ENCODE data around the gene C13orf46.
"Not testable (repeated sequence)": the region's sequence is repeated elsewhere in the genome, so short reads cannot be mapped to it uniquely, and the experiment has no call there.

Gene C13orf46

GRCh38 chr13:113973218-113974164 is at the start of gene C13orf46:
TSS of gene C13orf46 (minus strand) at chr13:113974076. CDS start at chr13:113973997, 79 bp downstream.
- Mint-ChIP-seq H3K4me1 (peaks cover 5% of the 10 kb centered on the region), H3K4me3 (no peak within 1 kb of the TSS), H3K27ac (no peak within 1 kb of the TSS), H3K36me3 (peaks cover 75% of the 10 kb centered on the region), H3K9me3 (no peaks in the 10 kb centered on the region)
- DNase-seq (ENCODE audit: low spot score in 2 of 2): no peak
- no peak for ATAC-seq

- Mint-ChIP-seq H3K36me3 (peaks cover 80% of the 10 kb centered on the region), H3K4me1 (peaks cover 4% of the 10 kb centered on the region), H3K27ac (no peak overlapping the region), H3K9me3 (no peaks in the 10 kb centered on the region), H3K4me3 (no peak overlapping the region)
- DNase-seq (ENCODE audit: low spot score in 2 of 2) (no peak), ATAC-seq (no peak)
Observed at GRCh38 chr13:114022876-114023275, 49.0 kb upstream of the C13orf46 start.

- DNase-seq (ENCODE audit: low spot score in 2 of 2) (no peak), ATAC-seq (no peak)
- Mint-ChIP-seq H3K27ac (no peak overlapping the region), H3K4me1 (peaks cover 4% of the 10 kb centered on the region), H3K4me3 (no peak overlapping the region), H3K36me3 (peaks cover 76% of the 10 kb centered on the region), H3K9me3 (no peaks in the 10 kb centered on the region)
Observed at GRCh38 chr13:114022309-114022669, 48.4 kb upstream of the C13orf46 start.

- Mint-ChIP-seq H3K36me3 (peaks cover 70% of the 10 kb centered on the region), H3K9me3 (no peaks in the 10 kb centered on the region), H3K4me3 (no peak overlapping the region), H3K27ac (peak overlapping the region; percentile 50), H3K4me1 (peaks cover 4% of the 10 kb centered on the region)
- DNase-seq (ENCODE audit: low spot score in 2 of 2) (no peak), ATAC-seq (no peak)
Observed at GRCh38 chr13:114021464-114022308, 47.8 kb upstream of the C13orf46 start.

GRCh38 chr13:114020750-114021463 is 47.0 kb upstream of the C13orf46 start:
- Mint-ChIP-seq H3K9me3 (no peaks in the 10 kb centered on the region), H3K4me3 (no peak overlapping the region), H3K4me1 (peaks cover 4% of the 10 kb centered on the region), H3K36me3 (peaks cover 62% of the 10 kb centered on the region), H3K27ac (peak overlapping the region; percentile 50)
- ATAC-seq (no peak), DNase-seq (ENCODE audit: low spot score in 2 of 2) (no peak)

GRCh38 chr13:114020134-114020533 is 46.3 kb upstream of the C13orf46 start:
- Mint-ChIP-seq H3K27ac (peak overlapping the region; percentile 50), H3K36me3 (peaks cover 57% of the 10 kb centered on the region)
- not testable (repeated sequence) for H3K4me1 Mint-ChIP-seq; DNase-seq (ENCODE audit: low spot score in 2 of 2); ATAC-seq; H3K9me3 Mint-ChIP-seq; H3K4me3 Mint-ChIP-seq

- peaks cover 57% of the 10 kb centered on the region for H3K36me3 Mint-ChIP-seq
- peaks cover 10% of the 10 kb centered on the region for H3K4me1 Mint-ChIP-seq
- H3K27ac Mint-ChIP-seq: no peak overlapping the region
- H3K4me3 Mint-ChIP-seq: no peak overlapping the region
- no peaks in the 10 kb centered on the region for H3K9me3 Mint-ChIP-seq
- DNase-seq (ENCODE audit: low spot score in 2 of 2) (peak in 1 of 2 donors; percentile 57), ATAC-seq (no peak)
Observed at GRCh38 chr13:114019367-114019766, 45.5 kb upstream of the C13orf46 start.

- ATAC-seq (no peak), DNase-seq (ENCODE audit: low spot score in 2 of 2) (no peak)
- Mint-ChIP-seq H3K9me3 (no peaks in the 10 kb centered on the region), H3K36me3 (peaks cover 51% of the 10 kb centered on the region), H3K27ac (peak overlapping the region; percentile 54), H3K4me1 (peaks cover 6% of the 10 kb centered on the region), H3K4me3 (no peak overlapping the region)
Observed at GRCh38 chr13:114018461-114019055, 44.7 kb upstream of the C13orf46 start.

GRCh38 chr13:114017966-114018365 is 44.1 kb upstream of the C13orf46 start:
- ATAC-seq (no peak), DNase-seq (ENCODE audit: low spot score in 2 of 2) (no peak)
- peak overlapping the region; percentile 54 for H3K27ac Mint-ChIP-seq
- H3K9me3 Mint-ChIP-seq: no peaks in the 10 kb centered on the region
- H3K4me3 Mint-ChIP-seq: no peak overlapping the region
- peaks cover 6% of the 10 kb centered on the region for H3K4me1 Mint-ChIP-seq
- H3K36me3 Mint-ChIP-seq: peaks cover 45% of the 10 kb centered on the region

- no peak overlapping the region for H3K4me3 Mint-ChIP-seq
- H3K9me3 Mint-ChIP-seq: no peaks in the 10 kb centered on the region
- peaks cover 37% of the 10 kb centered on the region for H3K36me3 Mint-ChIP-seq
- no peak for ATAC-seq
- peak overlapping the region; percentile 80 for H3K27ac Mint-ChIP-seq
- H3K4me1 Mint-ChIP-seq: peaks cover 6% of the 10 kb centered on the region
- no peak for DNase-seq (ENCODE audit: low spot score in 2 of 2)
Observed at GRCh38 chr13:114017028-114017630, 43.3 kb upstream of the C13orf46 start.

- ATAC-seq: no peak
- Mint-ChIP-seq H3K9me3 (no peaks in the 10 kb centered on the region), H3K4me1 (peaks cover 6% of the 10 kb centered on the region), H3K36me3 (peaks cover 30% of the 10 kb centered on the region), H3K4me3 (no peak overlapping the region), H3K27ac (peak overlapping the region; percentile 80)
- no peak for DNase-seq (ENCODE audit: low spot score in 2 of 2)
Observed at GRCh38 chr13:114016321-114017027, 42.6 kb upstream of the C13orf46 start.

GRCh38 chr13:114015969-114016295 is 42.1 kb upstream of the C13orf46 start:
- H3K4me1 Mint-ChIP-seq: peaks cover 6% of the 10 kb centered on the region
- peak; percentile 61 for ATAC-seq
- H3K27ac Mint-ChIP-seq: peak overlapping the region; percentile 80
- no peak overlapping the region for H3K4me3 Mint-ChIP-seq
- H3K9me3 Mint-ChIP-seq: no peaks in the 10 kb centered on the region
- DNase-seq (ENCODE audit: low spot score in 2 of 2): no peak
- H3K36me3 Mint-ChIP-seq: peaks cover 25% of the 10 kb centered on the region

GRCh38 chr13:114015111-114015968 is 41.5 kb upstream of the C13orf46 start:
- peak overlapping the region; percentile 80 for H3K27ac Mint-ChIP-seq
- DNase-seq (ENCODE audit: low spot score in 2 of 2): no peak
- H3K4me3 Mint-ChIP-seq: no peak overlapping the region
- peaks cover 19% of the 10 kb centered on the region for H3K36me3 Mint-ChIP-seq
- peaks cover 6% of the 10 kb centered on the region for H3K4me1 Mint-ChIP-seq
- no peak for ATAC-seq
- no peaks in the 10 kb centered on the region for H3K9me3 Mint-ChIP-seq
